HEK293T (cell line): ENCODE results near the gene SURF1.

Experiments
- ARNT ChIP-seq: fragments of 450-650 bp; IDR thresholded peaks from 2 replicates; pipeline ENCODE4 v1.6.1; 2017; ENCODE audit warnings: mild to moderate bottlenecking
- BHLHE40 ChIP-seq: fragments of 450-650 bp; IDR thresholded peaks from 2 replicates; pipeline ENCODE4 v1.6.1; 2016; ENCODE audit warnings: mild to moderate bottlenecking, moderate library complexity, borderline replicate concordance
- ELF4 ChIP-seq: fragments of 450-650 bp; IDR thresholded peaks from 2 replicates; pipeline ENCODE4 v1.6.1; 2017; ENCODE audit warnings: antibody characterized with exemption
- FOXA1 ChIP-seq: fragments of 450-650 bp; IDR thresholded peaks from 2 replicates; pipeline ENCODE4 v1.6.1; 2016; ENCODE audit warnings: mild to moderate bottlenecking
- FOXK2 ChIP-seq: fragments of 450-650 bp; IDR thresholded peaks from 2 replicates; pipeline ENCODE4 v1.6.1; 2016; ENCODE audit warnings: mild to moderate bottlenecking
- FOXM1 ChIP-seq: fragments of 450-650 bp; IDR thresholded peaks from 2 replicates; pipeline ENCODE4 v1.6.1; 2017; ENCODE audit warnings: mild to moderate bottlenecking, borderline replicate concordance
- HDGF ChIP-seq: fragments of 450-650 bp; IDR thresholded peaks from 2 replicates; pipeline ENCODE4 v1.6.1; 2017; ENCODE audit warnings: antibody characterized with exemption, borderline replicate concordance
- NFRKB ChIP-seq: fragments of 450-650 bp; IDR thresholded peaks from 2 replicates; pipeline ENCODE4 v1.6.1; 2016; ENCODE audit warnings: mild to moderate bottlenecking, moderate library complexity
- SUZ12 ChIP-seq: fragments of 450-650 bp; IDR thresholded peaks from 2 replicates; pipeline ENCODE4 v1.6.1; 2016; ENCODE audit warnings: mild to moderate bottlenecking
- TARDBP ChIP-seq: fragments of 450-650 bp; IDR thresholded peaks from 2 replicates; pipeline ENCODE4 v1.6.1; 2016
- TF ChIP-seq, protein P1 (sequence below): fragments of 450-650 bp; IDR thresholded peaks from 2 replicates; pipeline ENCODE4 v1.6.1; 2016

DNA sequence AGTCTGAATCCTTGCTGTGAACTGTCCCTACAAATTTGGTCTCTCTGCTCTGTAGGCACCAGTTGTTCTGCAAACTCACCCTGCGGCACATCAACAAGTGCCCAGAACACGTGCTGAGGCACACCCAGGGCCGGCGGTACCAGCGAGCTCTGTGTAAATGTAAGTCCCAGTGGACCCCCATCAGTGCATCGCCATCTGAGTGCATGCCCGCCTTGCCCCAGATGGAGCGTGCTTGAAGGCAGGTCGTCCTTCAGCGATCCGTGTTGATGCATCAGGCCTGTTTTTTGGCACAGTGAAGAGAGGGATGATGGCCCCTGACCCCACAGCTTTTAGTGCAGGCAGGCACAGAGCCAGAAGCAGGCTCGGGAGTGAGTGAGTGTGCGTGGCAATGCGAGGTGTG is 1.4 kb upstream of the SURF1 start:
- TF ChIP-seq HDGF (no peak), FOXA1 (no peak), ELF4 (no peak), SUZ12 (no peak), FOXK2 (no peak), BHLHE40 (no peak), ARNT (no peak), TARDBP (no peak), FOXM1 (no peak), NFRKB (no peak)
- TF ChIP-seq, protein P1, sequence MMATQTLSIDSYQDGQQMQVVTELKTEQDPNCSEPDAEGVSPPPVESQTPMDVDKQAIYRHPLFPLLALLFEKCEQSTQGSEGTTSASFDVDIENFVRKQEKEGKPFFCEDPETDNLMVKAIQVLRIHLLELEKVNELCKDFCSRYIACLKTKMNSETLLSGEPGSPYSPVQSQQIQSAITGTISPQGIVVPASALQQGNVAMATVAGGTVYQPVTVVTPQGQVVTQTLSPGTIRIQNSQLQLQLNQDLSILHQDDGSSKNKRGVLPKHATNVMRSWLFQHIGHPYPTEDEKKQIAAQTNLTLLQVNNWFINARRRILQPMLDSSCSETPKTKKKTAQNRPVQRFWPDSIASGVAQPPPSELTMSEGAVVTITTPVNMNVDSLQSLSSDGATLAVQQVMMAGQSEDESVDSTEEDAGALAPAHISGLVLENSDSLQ, result no peak
